HG02981 (cell line): ENCODE results near the gene FXYD2.
"Not testable (repeated sequence)": the region's sequence is repeated elsewhere in the genome, so short reads cannot be mapped to it uniquely, and the experiment has no call there.

Experiments used
- ATAC-seq: cut with Tn5 transposase; IDR thresholded peaks from one replicate; pipeline ENCODE4 v1.9.1; 2021; ENCODE audit warnings: mild to moderate bottlenecking, moderate library complexity; ENCODE audit not compliant: unreplicated experiment

Gene FXYD2

DNA sequence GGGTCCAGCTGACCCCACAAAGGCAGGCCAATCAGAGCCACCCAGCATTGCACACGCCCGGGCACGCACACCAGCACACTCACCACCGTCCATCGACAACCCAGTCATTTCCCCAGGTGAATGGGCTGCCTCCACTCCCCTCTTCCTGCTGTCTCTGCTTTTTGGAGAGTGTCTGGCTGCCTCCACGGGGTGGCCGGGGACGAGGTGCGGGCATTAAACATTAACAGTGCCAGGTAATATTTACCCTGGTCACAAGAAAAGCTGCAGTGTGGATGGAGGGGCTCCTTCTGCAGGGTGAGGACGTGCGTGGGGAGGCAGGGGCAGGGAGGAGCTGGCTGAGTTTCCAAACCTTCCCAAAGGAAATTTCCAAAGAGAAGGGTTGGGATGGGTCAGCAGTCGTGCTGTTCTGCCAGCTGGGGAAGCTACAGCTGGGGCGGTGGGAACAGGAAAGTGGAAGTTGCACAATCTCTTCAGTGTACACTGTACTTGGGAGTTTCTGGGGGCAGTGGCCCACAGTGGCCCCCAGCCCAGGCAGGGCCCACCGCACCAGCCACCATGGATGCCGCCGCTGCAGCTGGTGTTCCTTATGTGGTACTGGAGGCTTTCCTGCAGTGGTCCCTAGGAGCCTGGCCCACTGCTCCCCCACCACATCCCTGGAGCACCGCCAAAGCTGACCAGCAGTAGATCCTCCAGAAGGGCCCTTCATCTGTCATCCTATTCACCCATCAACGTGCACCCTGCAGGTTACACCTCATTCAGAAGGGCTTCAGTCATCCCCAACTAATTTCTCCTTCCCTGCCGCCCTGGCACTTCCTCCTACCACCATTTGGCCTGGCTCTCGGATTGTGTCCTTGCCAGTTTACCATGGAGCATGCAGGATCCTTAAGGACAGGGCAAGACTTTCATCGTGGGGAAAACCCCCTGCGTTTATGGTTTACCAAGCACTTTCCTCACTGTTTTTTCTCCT is at the start of gene FXYD2:
Gene FXYD2, minus strand, starts transcription at position 174 of the 967 bp plus-strand sequence. Its CDS starts 66 bp downstream, at position 108.
- no peak for ATAC-seq

GRCh38 chr11:117873828-117874125 is 49.2 kb upstream of the FXYD2 start:
- no peak for ATAC-seq

GRCh38 chr11:117872975-117873827 is 48.7 kb upstream of the FXYD2 start:
- no peak for ATAC-seq

- ATAC-seq, result no peak
Measured at GRCh38 chr11:117872420-117872961, 47.9 kb upstream of the FXYD2 start.

DNA sequence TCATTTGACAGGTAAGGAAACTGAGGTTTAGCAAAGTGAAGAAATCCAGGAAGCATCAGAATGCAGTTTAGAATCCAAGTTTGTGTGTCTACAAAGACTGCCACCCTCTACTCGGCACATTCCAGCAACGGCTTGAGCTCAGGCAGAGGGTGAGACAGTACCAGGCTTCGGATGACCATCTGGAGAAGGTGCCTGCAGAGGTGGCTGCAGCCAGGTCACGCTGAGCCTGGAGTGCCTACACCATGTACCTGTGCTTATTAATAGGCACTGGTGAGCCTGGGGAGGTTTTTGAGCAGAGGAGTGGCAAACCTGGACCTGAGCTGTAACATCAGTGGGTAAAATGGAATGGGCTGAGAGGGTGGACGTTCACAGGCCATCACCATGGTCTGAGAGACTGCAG is 47.2 kb upstream of the FXYD2 start:
- ATAC-seq, result no peak

DNA sequence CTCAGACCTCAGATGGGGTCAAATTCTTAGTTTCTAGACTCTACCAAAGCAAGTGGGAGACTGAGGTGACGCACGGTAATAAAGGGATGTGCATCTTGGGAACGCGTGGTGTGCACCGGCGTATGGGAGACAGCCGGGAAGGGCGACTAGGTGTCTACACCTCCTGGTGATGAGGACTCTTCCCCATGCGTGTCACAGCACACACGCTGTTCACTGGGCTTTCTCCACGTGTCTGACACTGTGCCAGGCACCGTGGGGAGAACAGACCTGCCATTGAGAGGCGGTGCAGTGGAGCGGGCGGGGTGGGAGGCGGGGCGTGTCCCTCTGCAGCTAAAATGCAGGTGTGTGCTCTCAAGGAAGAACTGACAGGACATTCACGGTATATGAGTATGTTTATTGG is 46.6 kb upstream of the FXYD2 start:
- ATAC-seq, result no peak

- ATAC-seq, result no peak
Measured at GRCh38 chr11:117870103-117870952, 45.8 kb upstream of the FXYD2 start.

GRCh38 chr11:117869604-117870003 is 45.1 kb upstream of the FXYD2 start:
- ATAC-seq, result no peak

GRCh38 chr11:117868815-117869561 is 44.4 kb upstream of the FXYD2 start:
- ATAC-seq, result no peak

DNA sequence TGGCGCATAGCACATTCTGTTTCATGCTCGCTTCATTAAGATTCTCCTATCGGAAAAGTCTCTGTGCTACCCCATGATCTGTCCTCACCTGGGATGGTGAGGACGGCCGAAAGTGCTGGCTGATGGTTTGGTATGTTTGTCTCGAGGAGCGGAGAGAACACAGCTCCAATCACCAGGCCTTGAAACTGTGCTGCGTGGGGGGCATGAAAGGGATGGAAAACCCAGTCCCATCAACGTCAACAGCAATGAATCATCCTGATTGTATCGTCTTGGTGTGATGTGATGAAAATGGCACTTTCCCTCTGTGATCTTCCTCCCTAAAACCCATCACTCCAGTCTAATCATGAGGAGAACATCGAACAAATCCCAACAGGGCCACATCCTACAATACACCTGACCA is 43.5 kb upstream of the FXYD2 start:
- no peak for ATAC-seq

- ATAC-seq, result no peak
Measured at GRCh38 chr11:117866526-117866925, 42.0 kb upstream of the FXYD2 start.

GRCh38 chr11:117865546-117865945 is 41.0 kb upstream of the FXYD2 start:
- ATAC-seq, result not testable (repeated sequence)

GRCh38 chr11:117863383-117863782 is 38.8 kb upstream of the FXYD2 start:
- ATAC-seq, result no peak

DNA sequence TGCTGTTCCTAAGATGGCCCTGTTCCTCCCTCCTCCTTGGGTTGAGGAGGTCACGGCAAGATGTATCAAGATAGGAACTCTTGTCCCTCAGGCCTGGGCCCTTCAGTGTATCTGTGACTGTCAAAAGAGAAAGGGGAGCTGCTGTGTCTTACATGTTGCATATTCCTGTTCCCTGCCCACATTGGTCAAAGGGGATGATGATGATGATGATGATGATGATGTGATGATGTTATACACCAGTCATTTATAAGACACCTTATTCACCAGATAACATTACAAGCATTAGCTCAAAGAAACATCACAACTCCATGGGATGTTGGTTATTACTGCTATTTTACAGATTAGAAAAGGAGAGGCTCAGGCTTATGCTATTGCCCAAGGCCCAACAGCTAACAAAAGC is 38.2 kb upstream of the FXYD2 start:
- no peak for ATAC-seq

DNA sequence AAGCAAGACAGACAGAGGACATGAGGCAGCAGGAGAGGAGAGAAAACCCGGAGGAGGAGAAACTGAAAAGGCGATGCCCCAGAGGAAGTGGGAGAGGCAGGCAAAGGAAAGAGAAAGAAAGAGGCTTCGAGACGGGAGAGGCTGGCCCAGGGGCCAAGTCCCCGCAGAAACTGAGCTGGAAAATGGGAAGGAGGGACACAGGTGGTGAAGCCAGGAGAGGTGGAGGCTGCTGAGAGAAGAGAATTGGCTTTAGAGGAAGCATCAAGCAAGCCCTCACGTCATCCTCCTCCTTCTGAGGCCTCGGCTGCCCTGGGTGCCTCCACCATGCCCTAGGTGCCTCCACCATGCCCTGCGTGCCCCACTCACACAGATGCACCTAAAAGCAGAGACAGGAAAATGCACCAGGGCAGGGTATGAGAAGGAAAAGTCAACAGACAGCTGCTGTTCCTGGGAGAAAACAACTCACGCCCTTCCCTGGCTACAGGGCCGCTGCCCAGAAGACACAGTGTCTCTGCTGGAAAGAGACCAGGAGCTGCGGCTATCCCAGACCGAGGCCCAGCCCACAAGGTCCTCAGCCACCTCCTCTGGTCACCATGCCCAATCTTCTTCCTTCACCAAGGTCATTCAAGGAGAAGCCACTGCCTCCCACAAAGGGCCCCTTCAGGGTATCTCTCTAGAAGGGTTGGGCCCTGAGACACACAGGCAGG is 37.6 kb upstream of the FXYD2 start:
- ATAC-seq, result no peak

- ATAC-seq, result no peak
Measured at GRCh38 chr11:117861151-117862018, 36.8 kb upstream of the FXYD2 start.

DNA sequence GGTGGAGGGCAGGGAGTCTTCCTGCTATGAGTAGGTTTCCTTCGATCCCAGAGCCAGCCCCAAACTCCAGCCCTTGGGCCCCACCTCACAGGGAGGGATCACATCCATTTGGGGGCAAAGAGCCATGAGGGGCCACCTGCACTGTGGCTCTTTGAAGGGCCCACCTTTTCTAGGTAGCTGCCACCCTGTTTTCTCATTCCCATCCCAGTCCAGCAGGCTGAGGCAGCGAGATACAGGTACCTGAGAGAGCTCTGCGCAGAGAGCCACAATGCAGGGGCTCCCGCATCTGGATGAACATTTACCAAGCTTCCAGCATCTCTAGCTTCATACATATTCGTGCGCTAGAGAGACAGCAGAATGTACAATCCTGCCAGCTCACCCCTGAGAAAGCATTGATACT is 35.6 kb upstream of the FXYD2 start:
- ATAC-seq, result no peak

- ATAC-seq, result no peak
Measured at GRCh38 chr11:117859488-117860112, 35.1 kb upstream of the FXYD2 start.
